Activated CD4-positive, alpha-beta memory T cell treated with anti-CD3 and anti-CD28 coated beads for 36 hours (primary cell): Measurements from ENCODE around the gene STK16. TPM values are rescaled to one million over a fixed set of nuclear protein-coding genes. Genes with fewer than 3 reads are reported as not detected.

ENCODE experiments used
- CTCF ChIA-PET: fragments of 350-600 bp; sonication (Branson Sonifier 250); formaldehyde crosslinking; loops from one replicate; lab custom pipeline; 2021; ENCODE audit warnings: antibody characterized with exemption, inconsistent platforms; lab: Charles Lee
- POLR2A ChIA-PET: fragments of 350-600 bp; sonication (Branson Sonifier 250); formaldehyde crosslinking; loops from one replicate; lab custom pipeline; 2021; ENCODE audit warnings: antibody characterized with exemption; lab: Charles Lee
- DNase-seq: peaks from one replicate; pipeline ENCODE4 v3.0.0-alpha.2; 2020
- H3K27ac Mint-ChIP-seq: one replicate; pipeline ENCODE4 v1.8.0; 2021; ENCODE audit warnings: mixed read lengths
- H3K27me3 Mint-ChIP-seq: one replicate; pipeline ENCODE4 v1.8.0; 2021; ENCODE audit warnings: mixed read lengths
- H3K36me3 Mint-ChIP-seq: one replicate; pipeline ENCODE4 v1.8.0; 2021; ENCODE audit warnings: mixed read lengths
- H3K4me1 Mint-ChIP-seq: one replicate; pipeline ENCODE4 v1.8.0; 2021; ENCODE audit warnings: low read depth, mixed read lengths
- H3K4me3 Mint-ChIP-seq: one replicate; pipeline ENCODE4 v1.8.0; 2021; ENCODE audit warnings: mild to moderate bottlenecking, mixed read lengths
- H3K9me3 Mint-ChIP-seq: one replicate; pipeline ENCODE4 v1.8.0; 2021; ENCODE audit warnings: mixed read lengths
- intact Hi-C: fragments of 100-400 bp; cut with micrococcal nuclease; formaldehyde crosslinking; loops from one replicate; pipeline ENCODE4 v1.15.1; 2023
- microRNA-seq: library from miRNA; unstranded; fragments of <30 nt; microRNA quantifications from one replicate; pipeline ENCODE4 v1.2.0, GENCODE V29; 2022; ENCODE audit warnings: borderline number of aligned reads, borderline microRNAs expressed, borderline replicate concordance
- total RNA-seq, 2 experiments: library from RNA; stranded (reverse); gene quantifications; one replicate each; pipeline ENCODE4 v1.2.3, GENCODE V29; 2021

Gene STK16
- total RNA-seq, 2 experiments from 2014 or later, result 37.1 to 37.8 TPM

- CTCF ChIA-PET, result interaction anchor here (0.7 to 10.8 kb wide), 19 partner anchors 10 to 323 kb away, joined by 3 to 136 read pairs (median 4); partner anchors contain the start of genes ABCB6, DNAJB2, NHEJ1 and PTPRN
- Mint-ChIP-seq H3K4me3 (no peak overlapping the region), H3K27ac (no peak overlapping the region), H3K27me3 (peaks cover 11% of the 10 kb centered on the region), H3K4me1 (peaks cover 11% of the 10 kb centered on the region), H3K36me3 (no peaks in the 10 kb centered on the region), H3K9me3 (no peaks in the 10 kb centered on the region)
- POLR2A ChIA-PET, result interaction anchor here (1.2 kb wide), 1 partner anchor 19 kb away, joined by 4 read pairs; no protein-coding TSS in a partner anchor
- DNase-seq, result peak; percentile 93
- intact Hi-C loops, result loop anchor here (1.0 to 5.0 kb wide), 3 partner anchors 70 to 242 kb away; partner anchors contain the start of genes ANKZF1, ATG9A and NHEJ1
Observed at GRCh38 chr2:219298759-219299371, 53.6 kb downstream of the STK16 start.

- Mint-ChIP-seq H3K4me3 (no peak overlapping the region), H3K27me3 (peaks cover 11% of the 10 kb centered on the region), H3K27ac (no peak overlapping the region), H3K9me3 (no peaks in the 10 kb centered on the region), H3K36me3 (no peaks in the 10 kb centered on the region), H3K4me1 (peaks cover 9% of the 10 kb centered on the region)
- intact Hi-C loops, result loop anchor here (5.0 kb wide), 1 partner anchor 242 kb away; no protein-coding TSS in a partner anchor
- CTCF ChIA-PET, result interaction anchor here (0.6 to 10.8 kb wide), 18 partner anchors 9 to 324 kb away, joined by 3 to 136 read pairs (median 4); partner anchors contain the start of genes ABCB6, DNAJB2, NHEJ1 and PTPRN
- DNase-seq, result no peak
- POLR2A ChIA-PET, result interaction anchor here (1.2 kb wide), 1 partner anchor 20 kb away, joined by 4 read pairs; no protein-coding TSS in a partner anchor
Observed at GRCh38 chr2:219299372-219299760, 54.1 kb downstream of the STK16 start.

Small RNA genes lying within 50 kb of the gene (microRNA-seq; reads per million reads assigned to microRNA genes)
- gene MIR153-1, result not detected

Other genes with a start within 250 kb of the STK16 start
- gene CFAP65, start 204.0 kb upstream of the STK16 start, total RNA-seq, result not detected
- under 1 TPM in 1 of 2 experiments, not detected in 1; 0.10 TPM for gene IHH, start 184.6 kb upstream of the STK16 start, total RNA-seq
- gene NHEJ1, start 84.7 kb upstream of the STK16 start, total RNA-seq, result 10 to 100 TPM; 17.7 to 18.6 TPM
- 1 to 10 TPM; 1.1 to 2.3 TPM for gene SLC23A3, start 75.5 kb upstream of the STK16 start, total RNA-seq
- gene CNPPD1, start 68.6 kb upstream of the STK16 start, total RNA-seq, result 10 to 100 TPM; 42.0 to 43.4 TPM
- 10 to 100 TPM; 60.3 to 67.9 TPM for gene RETREG2, start 67.2 kb upstream of the STK16 start, total RNA-seq
- gene ZFAND2B, start 38.7 kb upstream of the STK16 start, total RNA-seq, result 10 to 100 TPM; 31.9 to 34.4 TPM
- 10 to 100 TPM; 11.5 to 11.7 TPM for gene ABCB6, start 26.5 kb upstream of the STK16 start, total RNA-seq
- gene ATG9A, start 15.8 kb upstream of the STK16 start, total RNA-seq, result 10 to 100 TPM; 34.7 to 39.5 TPM
- gene ANKZF1, start 15.7 kb upstream of the STK16 start, total RNA-seq, result 10 to 100 TPM; 97.0 to 97.5 TPM
- 1 to 10 TPM; 4.8 to 4.9 TPM for gene GLB1L, start within 50 bp of the STK16 start, total RNA-seq
- not detected for gene TUBA4B, start 7.8 kb downstream of the STK16 start, total RNA-seq
- 100 to 1,000 TPM; 219 to 229 TPM for gene TUBA4A, start 8.4 kb downstream of the STK16 start, total RNA-seq
- 10 to 100 TPM; 37.3 to 39.1 TPM for gene DNAJB2, start 33.9 kb downstream of the STK16 start, total RNA-seq
- gene PTPRN, start 63.9 kb downstream of the STK16 start, total RNA-seq, result under 1 TPM in 1 of 2 experiments, not detected in 1; 0.24 TPM
- not detected for gene RESP18, start 87.3 kb downstream of the STK16 start, total RNA-seq
- 10 to 100 TPM; 71.6 to 74.2 TPM for gene DNPEP, start 142.4 kb downstream of the STK16 start, total RNA-seq
- gene DES, start 172.9 kb downstream of the STK16 start, total RNA-seq, result not detected
- gene SPEG, start 189.4 kb downstream of the STK16 start, total RNA-seq, result 1 to 10 TPM; 1.1 to 1.7 TPM